ENCODE data around the gene SLC1A2. TPM values are rescaled to one million over a fixed set of nuclear protein-coding genes. Genes with fewer than 3 reads are reported as not detected.

Gene SLC1A2
- total and polyA plus RNA-seq, 8 donors, result 0.89 to 31.8 (median 18.9) TPM

DNA sequence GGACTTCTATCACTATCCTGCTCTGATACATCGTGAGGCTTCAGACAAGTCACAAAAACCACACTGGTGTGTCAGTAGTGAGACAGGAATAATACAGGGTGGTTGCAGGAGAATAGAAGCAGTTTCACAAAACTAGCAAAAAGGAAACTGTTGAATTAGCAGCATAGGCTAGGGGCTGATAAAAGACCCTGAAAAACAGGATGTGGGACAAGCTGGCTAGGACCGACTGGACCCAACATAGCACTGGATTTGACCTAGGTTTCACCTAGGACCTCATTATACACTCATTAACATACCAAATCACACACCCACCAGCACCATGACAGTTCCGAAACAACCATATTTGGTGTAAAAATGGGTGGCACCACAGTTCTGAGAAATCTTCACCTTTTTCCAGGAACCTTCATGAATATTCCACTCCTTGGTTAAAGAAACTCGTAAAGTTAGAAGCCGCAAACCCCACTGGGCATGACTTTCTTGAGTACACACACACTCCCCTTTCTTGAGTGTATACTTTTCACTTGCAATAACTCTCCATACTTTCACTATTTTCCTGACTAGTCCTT is 76.2 kb downstream of the SLC1A2 start:
- Histone ChIP-seq H3K4me3 (no peak overlapping the region), H3K27ac (peak overlapping the region in 1 of 2 donors; percentile 16), H3K4me1 (peaks cover 0 to 24% of the 10 kb centered on the region in 2 donors), H3K9me3 (no peaks in the 10 kb centered on the region), H3K36me3 (no peaks in the 10 kb centered on the region), H3K27me3 (no peaks in the 10 kb centered on the region)
- DNase-seq, result no peak
- peak; percentile 82 for ATAC-seq
- intact Hi-C loops (cut with DNase I), result no loop called here
- TF ChIP-seq, protein P1, sequence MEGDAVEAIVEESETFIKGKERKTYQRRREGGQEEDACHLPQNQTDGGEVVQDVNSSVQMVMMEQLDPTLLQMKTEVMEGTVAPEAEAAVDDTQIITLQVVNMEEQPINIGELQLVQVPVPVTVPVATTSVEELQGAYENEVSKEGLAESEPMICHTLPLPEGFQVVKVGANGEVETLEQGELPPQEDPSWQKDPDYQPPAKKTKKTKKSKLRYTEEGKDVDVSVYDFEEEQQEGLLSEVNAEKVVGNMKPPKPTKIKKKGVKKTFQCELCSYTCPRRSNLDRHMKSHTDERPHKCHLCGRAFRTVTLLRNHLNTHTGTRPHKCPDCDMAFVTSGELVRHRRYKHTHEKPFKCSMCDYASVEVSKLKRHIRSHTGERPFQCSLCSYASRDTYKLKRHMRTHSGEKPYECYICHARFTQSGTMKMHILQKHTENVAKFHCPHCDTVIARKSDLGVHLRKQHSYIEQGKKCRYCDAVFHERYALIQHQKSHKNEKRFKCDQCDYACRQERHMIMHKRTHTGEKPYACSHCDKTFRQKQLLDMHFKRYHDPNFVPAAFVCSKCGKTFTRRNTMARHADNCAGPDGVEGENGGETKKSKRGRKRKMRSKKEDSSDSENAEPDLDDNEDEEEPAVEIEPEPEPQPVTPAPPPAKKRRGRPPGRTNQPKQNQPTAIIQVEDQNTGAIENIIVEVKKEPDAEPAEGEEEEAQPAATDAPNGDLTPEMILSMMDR (IDR thresholded peaks at IDR 0.05), result no peak

DNA sequence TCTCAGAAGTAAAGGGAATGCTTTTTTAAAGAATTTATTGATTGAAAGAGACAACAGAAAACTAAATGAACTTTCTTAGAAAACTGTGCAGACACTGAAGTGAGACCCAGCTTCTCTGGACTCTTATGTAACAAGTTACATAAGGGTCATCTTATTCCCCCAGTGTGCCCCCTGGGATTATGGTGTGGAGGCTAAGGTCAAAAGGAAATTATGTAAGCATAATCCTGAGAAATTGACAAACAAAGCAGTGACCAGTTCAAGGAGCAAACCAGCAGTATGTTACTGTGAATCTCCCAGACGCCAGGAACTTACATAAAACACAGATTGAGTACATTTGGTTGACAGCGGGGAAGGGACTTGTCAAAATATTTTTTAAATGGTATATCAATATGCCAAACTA is 78.6 kb downstream of the SLC1A2 start:
- ATAC-seq (no peak), DNase-seq (no peak)
- TF ChIP-seq, protein P1 (IDR thresholded peaks at IDR 0.05), result no peak
- intact Hi-C loops (cut with DNase I), result no loop called here
- Histone ChIP-seq H3K4me3 (no peak overlapping the region), H3K4me1 (peaks cover 0 to 27% of the 10 kb centered on the region in 2 donors), H3K9me3 (no peaks in the 10 kb centered on the region), H3K27me3 (no peaks in the 10 kb centered on the region), H3K36me3 (no peaks in the 10 kb centered on the region), H3K27ac (no peak overlapping the region)

DNA sequence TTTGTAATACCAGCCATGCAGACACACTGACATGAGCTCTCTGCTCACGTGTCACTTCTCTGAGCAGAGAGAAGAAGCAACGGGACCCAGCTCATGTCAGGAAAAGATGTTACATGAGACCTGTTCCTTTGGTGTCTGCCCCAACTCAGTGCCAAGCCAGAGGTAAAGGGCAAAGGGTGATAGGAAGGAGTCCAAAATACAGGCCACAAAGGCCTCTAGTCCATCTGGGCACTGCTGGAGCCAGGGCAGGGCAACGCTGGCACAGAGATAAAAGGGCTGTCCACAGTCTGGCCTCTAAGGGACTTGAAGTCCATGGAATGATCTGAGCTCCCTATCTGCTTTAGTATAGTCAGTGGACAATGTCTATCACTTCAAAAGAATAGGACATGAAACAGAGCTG is 79.3 kb downstream of the SLC1A2 start:
- H3K4me1 ChIP-seq, result peaks cover 0 to 27% of the 10 kb centered on the region in 2 donors
- TF ChIP-seq, protein P1 (IDR thresholded peaks at IDR 0.05), result no peak
- intact Hi-C loops (cut with DNase I), result no loop called here
- no peaks in the 10 kb centered on the region for H3K27me3 ChIP-seq
- no peaks in the 10 kb centered on the region for H3K36me3 ChIP-seq
- no peak overlapping the region for H3K4me3 ChIP-seq
- ATAC-seq, result no peak
- H3K27ac ChIP-seq, result no peak overlapping the region
- DNase-seq, result no peak
- no peaks in the 10 kb centered on the region for H3K9me3 ChIP-seq

DNA sequence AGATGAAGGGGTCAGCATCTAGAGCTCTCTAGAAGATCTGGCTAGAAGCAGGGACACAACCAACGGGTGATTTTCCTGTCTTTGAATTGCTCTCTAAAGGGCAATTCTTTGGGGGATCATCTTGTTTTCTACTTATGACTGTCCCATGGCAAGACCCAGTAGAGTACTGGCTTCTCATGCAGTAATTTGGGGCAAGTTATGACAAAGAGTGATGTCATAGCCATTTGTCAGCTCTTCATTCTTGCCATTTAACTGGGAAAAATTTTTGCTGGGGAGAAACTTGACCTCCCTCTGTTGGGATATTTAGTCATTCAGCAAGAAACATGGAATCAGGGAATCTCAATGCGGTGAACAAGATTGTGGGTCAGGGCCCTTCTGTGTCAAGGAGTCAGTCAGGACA is 80.4 kb downstream of the SLC1A2 start:
- H3K4me1 ChIP-seq, result peaks cover 0 to 17% of the 10 kb centered on the region in 2 donors
- DNase-seq (no peak), ATAC-seq (no peak)
- no peak overlapping the region for H3K4me3 ChIP-seq
- H3K9me3 ChIP-seq, result no peaks in the 10 kb centered on the region
- no peaks in the 10 kb centered on the region for H3K36me3 ChIP-seq
- H3K27me3 ChIP-seq, result no peaks in the 10 kb centered on the region
- intact Hi-C loops (cut with DNase I), result no loop called here
- H3K27ac ChIP-seq, result no peak overlapping the region
- TF ChIP-seq, protein P1 (IDR thresholded peaks at IDR 0.05), result no peak

DNA sequence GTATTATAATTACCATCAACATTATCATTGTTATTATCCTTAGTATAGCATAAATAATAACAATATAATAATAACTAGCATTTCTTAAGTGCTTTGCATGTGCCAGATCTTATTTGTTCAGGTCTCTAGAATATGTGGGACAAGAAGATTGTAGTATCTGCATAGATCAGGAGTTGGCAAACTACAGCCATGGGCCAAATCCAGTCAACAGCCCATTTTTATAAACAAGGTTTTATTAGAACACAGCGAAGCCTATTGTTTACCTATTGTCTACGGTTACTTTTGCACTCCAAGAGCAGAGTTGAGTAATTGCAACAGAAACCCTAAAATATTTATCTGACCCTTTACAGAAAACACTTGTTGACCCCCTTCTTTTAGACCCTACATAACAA is 81.4 kb downstream of the SLC1A2 start:
- ATAC-seq (no peak), DNase-seq (no peak)
- Histone ChIP-seq H3K9me3 (no peaks in the 10 kb centered on the region), H3K36me3 (no peaks in the 10 kb centered on the region), H3K27me3 (no peaks in the 10 kb centered on the region), H3K27ac (peak overlapping the region in 1 of 2 donors; percentile 60), H3K4me1 (peaks cover 0 to 15% of the 10 kb centered on the region in 2 donors), H3K4me3 (no peak overlapping the region)
- TF ChIP-seq, protein P1 (IDR thresholded peaks at IDR 0.05), result no peak
- intact Hi-C loops (cut with DNase I), result no loop called here
